Stimulated activated naive CD4-positive, alpha-beta T cell treated with Interleukin-2 at 50 U/mL for 16 hours (primary cell): ENCODE measurements around the gene RHEB.

Experiments
- DNase-seq: peaks from one replicate; lab custom pipeline; 2025; lab: John Stamatoyannopoulos, UW

Gene RHEB

GRCh38 chr7:151503902-151504714 is 15.6 kb downstream of the RHEB start:
- no peak for DNase-seq

GRCh38 chr7:151501676-151502075 is 18.0 kb downstream of the RHEB start:
- DNase-seq, result no peak

- DNase-seq, result no peak
These were observed 21.2 kb downstream of the RHEB start for GRCh38 chr7:151498495-151498894.

GRCh38 chr7:151497306-151497871 is 22.3 kb downstream of the RHEB start:
- DNase-seq, result no peak

GRCh38 chr7:151495360-151495759 is 24.3 kb downstream of the RHEB start:
- no peak for DNase-seq

- no peak for DNase-seq
These were observed 25.1 kb downstream of the RHEB start for GRCh38 chr7:151494298-151495284.

GRCh38 chr7:151493083-151493482 is 26.6 kb downstream of the RHEB start:
- DNase-seq, result no peak

- no peak for DNase-seq
These were observed 27.8 kb downstream of the RHEB start for GRCh38 chr7:151491859-151492258.

- no peak for DNase-seq
These were observed 29.1 kb downstream of the RHEB start for GRCh38 chr7:151490456-151491105.

- no peak for DNase-seq
These were observed 30.2 kb downstream of the RHEB start for GRCh38 chr7:151489498-151489897.

GRCh38 chr7:151488096-151488495 is 31.6 kb downstream of the RHEB start:
- no peak for DNase-seq

- DNase-seq, result no peak
These were observed 32.5 kb downstream of the RHEB start for GRCh38 chr7:151487228-151487627.

GRCh38 chr7:151486074-151486473 is 33.6 kb downstream of the RHEB start:
- no peak for DNase-seq

GRCh38 chr7:151484971-151485707 is 34.6 kb downstream of the RHEB start:
- no peak for DNase-seq

- no peak for DNase-seq
These were observed 36.0 kb downstream of the RHEB start for GRCh38 chr7:151483711-151483983.

- DNase-seq, result no peak
These were observed 36.6 kb downstream of the RHEB start for GRCh38 chr7:151482883-151483710.

- DNase-seq, result no peak
These were observed 37.8 kb downstream of the RHEB start for GRCh38 chr7:151481650-151482505.

GRCh38 chr7:151477867-151478266 is 41.8 kb downstream of the RHEB start:
- no peak for DNase-seq

- no peak for DNase-seq
These were observed 46.9 kb downstream of the RHEB start for GRCh38 chr7:151472644-151473380.
